Thyroid gland (tissue), 4 donors: ENCODE results near the gene PKHD1. TPM values are rescaled to one million over a fixed set of nuclear protein-coding genes. Genes with fewer than 3 reads are reported as not detected.

ENCODE experiments used
- DNase-seq, 2 donors: peaks; one replicate each; pipeline ENCODE4 v3.0.0-alpha.2; 2019
- H3K27ac ChIP-seq, 3 donors: fragments of 200-600 bp; sonication (generic); 1 replicate in 2 of 3; 2 replicates in 1 of 3; pipeline ENCODE4 v1.5.1; 2016 to 2019; ENCODE audit warnings: mild to moderate bottlenecking in 1 of 3, moderate library complexity in 1 of 3
- H3K27me3 ChIP-seq: fragments of 200-600 bp; sonication (generic); one replicate; pipeline ENCODE4 v1.5.1; 2019
- H3K36me3 ChIP-seq, 2 donors: fragments of 200-600 bp; sonication (generic); one replicate each; pipeline ENCODE4 v1.5.1; 2016 to 2019
- H3K4me1 ChIP-seq, 2 donors: fragments of 200-600 bp; sonication (generic); one replicate each; pipeline ENCODE4 v1.5.1; 2017 to 2019
- H3K4me3 ChIP-seq, 3 donors: fragments of 200-600 bp; sonication (generic); replicated peaks in 1 of 3; 1 replicate in 2 of 3; 2 replicates in 1 of 3; pipeline ENCODE4 v1.5.1; 2016; ENCODE audit warnings: mild to moderate bottlenecking in 1 of 3
- H3K9me3 ChIP-seq: fragments of 200-600 bp; sonication (generic); one replicate; pipeline ENCODE4 v1.5.1; 2017
- CTCF ChIP-seq, 6 experiments: fragments of 200-600 bp in 3 of 6; fragments of 450-650 bp in 3 of 6; sonication (generic) in 3 of 6; IDR thresholded peaks; one replicate each; pipeline ENCODE4 v1.5.1; 2016 to 2019; ENCODE audit warnings: antibody characterized with exemption in 6 of 6, mild to moderate bottlenecking in 2 of 6, inconsistent platforms in 1 of 6, moderate library complexity in 1 of 6
- POLR2A ChIP-seq, 2 donors: fragments of 450-650 bp; IDR thresholded peaks; one replicate each; pipeline ENCODE4 v1.6.1; 2017; ENCODE audit warnings: antibody characterized with exemption in 2 of 2, mild to moderate bottlenecking in 2 of 2, moderate library complexity in 1 of 2
- WGBS, 2 donors: methylation state at CpG; one replicate each; pipeline ENCODE4 v1.1.5; 2017; 5-methylcytosine and 5-hydroxymethylcytosine counted together
- intact Hi-C: fragments of 100-400 bp; cut with DNase I; formaldehyde crosslinking; loops from one replicate; pipeline ENCODE4 v1.15.1; 2023
- total RNA-seq, 4 donors: library from RNA; depleted of rRNA; stranded (reverse); fragments of >200 nt; gene quantifications; one replicate each; pipeline ENCODE4 v1.2.3, GENCODE V29; 2016

Gene PKHD1
- total RNA-seq, 4 donors from 2014 or later = under 0.01 to 0.11 (median 0.07) TPM

GRCh38 chr6:52065621-52066020 is 21.8 kb downstream of the PKHD1 start:
- intact Hi-C loops = no loop called here
- H3K9me3 ChIP-seq = no peaks in the 10 kb centered on the region

GRCh38 chr6:52063584-52064344 is 23.6 kb downstream of the PKHD1 start:
- no peaks in the 10 kb centered on the region for H3K27me3 ChIP-seq
- peak in 1 of 2 donors; percentile 42 for DNase-seq
- WGBS, 2 donors = 14 to 27% methylated on average over 5 of the region's 5 CpGs
- H3K9me3 ChIP-seq = no peaks in the 10 kb centered on the region
- peaks cover 11 to 24% of the 10 kb centered on the region in 2 donors for H3K4me1 ChIP-seq
- TF ChIP-seq CTCF (IDR thresholded peaks at IDR 0.05) (peak in 5 of 6 experiments; percentile 17 to 53 (median 44)), POLR2A (IDR thresholded peaks at IDR 0.05) (no peak)
- intact Hi-C loops = no loop called here
- H3K4me3 ChIP-seq = no peak overlapping the region
- peak overlapping the region in 1 of 3 donors; percentile 48 for H3K27ac ChIP-seq
- no peaks in the 10 kb centered on the region for H3K36me3 ChIP-seq

More at GRCh38 chr6:52065621-52066020, 21.8 kb downstream of the PKHD1 start:
- no peak for DNase-seq
- TF ChIP-seq CTCF (IDR thresholded peaks at IDR 0.05) (no peak), POLR2A (IDR thresholded peaks at IDR 0.05) (no peak)
- Histone ChIP-seq H3K27ac (no peak overlapping the region), H3K27me3 (no peaks in the 10 kb centered on the region), H3K4me1 (peaks cover 8 to 13% of the 10 kb centered on the region in 2 donors), H3K36me3 (no peaks in the 10 kb centered on the region), H3K4me3 (no peak overlapping the region)

- DNase-seq = no peak
- TF ChIP-seq CTCF (IDR thresholded peaks at IDR 0.05) (no peak), POLR2A (IDR thresholded peaks at IDR 0.05) (no peak)
- Histone ChIP-seq H3K36me3 (no peaks in the 10 kb centered on the region), H3K4me3 (no peak overlapping the region), H3K4me1 (peaks cover 11 to 24% of the 10 kb centered on the region in 2 donors), H3K27ac (no peak overlapping the region), H3K27me3 (no peaks in the 10 kb centered on the region), H3K9me3 (no peaks in the 10 kb centered on the region)
- intact Hi-C loops = no loop called here
- 93 to 97% methylated on average over 3 of the region's 3 CpGs for WGBS, 2 donors
These were observed 25.9 kb downstream of the PKHD1 start for GRCh38 chr6:52061481-52061880.

GRCh38 chr6:52059821-52060220 is 27.6 kb downstream of the PKHD1 start:
- intact Hi-C loops = no loop called here
- TF ChIP-seq POLR2A (IDR thresholded peaks at IDR 0.05) = no peak
- TF ChIP-seq CTCF (IDR thresholded peaks at IDR 0.05) = no peak
- no peaks in the 10 kb centered on the region for H3K9me3 ChIP-seq
- WGBS, 2 donors = 17 to 50% methylated on average over 1 of the region's 1 CpG
- no peaks in the 10 kb centered on the region for H3K36me3 ChIP-seq
- H3K4me1 ChIP-seq = peaks cover 11 to 24% of the 10 kb centered on the region in 2 donors
- H3K4me3 ChIP-seq = no peak overlapping the region
- peak overlapping the region; percentile 70 to 91 (median 81) for H3K27ac ChIP-seq
- peak; percentile 48 to 72 for DNase-seq
- no peaks in the 10 kb centered on the region for H3K27me3 ChIP-seq

GRCh38 chr6:52055451-52055850 is 32.0 kb downstream of the PKHD1 start:
- intact Hi-C loops = no loop called here
- Histone ChIP-seq H3K4me3 (no peak overlapping the region), H3K9me3 (no peaks in the 10 kb centered on the region), H3K4me1 (peaks cover 3 to 11% of the 10 kb centered on the region in 2 donors), H3K27ac (no peak overlapping the region), H3K36me3 (no peaks in the 10 kb centered on the region), H3K27me3 (no peaks in the 10 kb centered on the region)
- 85 to 96% methylated on average over 7 of the region's 7 CpGs for WGBS, 2 donors
- TF ChIP-seq CTCF (IDR thresholded peaks at IDR 0.05) (no peak), POLR2A (IDR thresholded peaks at IDR 0.05) (no peak)
- no peak for DNase-seq
